ENCODE measurements around the gene AHSA1. TPM values are rescaled to one million over a fixed set of nuclear protein-coding genes. Genes with fewer than 3 reads are reported as not detected.

Gene AHSA1
- total and polyA plus RNA-seq, 2 experiments from 2014 or later, result 177 to 213 TPM

DNA sequence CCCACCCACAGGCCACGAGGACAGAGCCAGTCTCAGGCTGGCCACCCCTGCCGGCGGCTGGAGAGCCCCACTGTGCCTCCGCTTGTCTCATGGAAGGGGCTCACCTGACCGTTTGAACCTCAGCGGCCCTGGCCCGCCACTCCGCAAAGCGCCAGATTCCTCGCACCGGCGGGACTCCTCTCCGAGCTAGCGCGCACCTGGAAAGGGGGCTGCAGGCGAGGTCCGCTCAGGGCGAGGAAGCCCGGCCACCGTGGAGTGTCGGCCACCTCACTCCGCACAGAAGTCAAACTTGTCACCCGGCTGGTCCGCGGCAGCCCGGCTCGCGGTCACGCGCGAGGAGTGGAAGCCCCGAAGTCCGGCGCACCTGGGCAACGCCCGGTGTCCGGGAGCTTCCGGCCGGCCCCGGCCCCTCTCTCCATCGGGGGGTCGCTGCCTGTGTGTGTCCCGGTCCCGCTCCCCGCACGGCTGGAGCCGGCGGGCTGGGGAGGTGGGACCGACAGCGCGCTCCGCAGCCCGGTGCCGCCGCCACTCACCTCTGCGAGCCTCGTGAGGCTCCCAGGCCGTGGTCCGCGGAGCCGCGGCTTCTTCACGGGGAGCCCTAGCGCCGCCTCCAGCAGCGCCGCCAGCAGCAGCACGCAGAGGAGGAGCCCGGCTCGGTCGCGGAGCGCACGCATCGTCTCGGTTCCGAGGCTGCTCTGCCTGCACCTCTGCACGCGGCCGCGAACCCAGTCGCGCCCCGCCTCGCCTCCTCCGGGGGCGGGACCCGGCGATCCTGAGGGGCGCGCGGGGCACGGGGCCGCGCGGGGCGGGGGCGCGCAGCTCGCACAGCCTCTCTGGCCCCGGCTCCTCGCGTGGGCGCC lies 40.5 kb downstream of the AHSA1 start, which contains the start of gene ISM2:
TSS of gene ISM2 (minus strand) at position 697 of the 860 bp plus-strand sequence. CDS start at position 674, 23 bp downstream.
- H3K9me2 ChIP-seq (ENCODE audit: insufficient read depth), result no peaks in the 10 kb centered on the region
- peaks cover 3% of the 10 kb centered on the region; the same call in 1 of the 3 replicates for H3K36me3 Mint-ChIP-seq (ENCODE audit: low read depth)
- ATAC-seq (peak; percentile 85), DNase-seq (ENCODE audit: low spot score) (peak; percentile 78)
- peak within 1 kb of the TSS; percentile 85 for H3K4me2 ChIP-seq
- peaks cover 5% of the 10 kb centered on the region; the same call in 2 of the 3 replicates for H3K9me3 Mint-ChIP-seq
- H3K27ac ChIP-seq (ENCODE audit: low read depth), result no peak within 1 kb of the TSS
- H3K27ac Mint-ChIP-seq, result no peak within 1 kb of the TSS
- H3K79me2 ChIP-seq (replicated peaks; ENCODE audit: insufficient read depth), result no peaks in the 10 kb centered on the region
- no peak for TF ChIP-seq STAT1 (IDR thresholded peaks at IDR 0.05; ENCODE audit: unreplicated experiment)
- TF ChIP-seq EZH2 (IDR thresholded peaks at IDR 0.05; ENCODE audit: low read depth, unreplicated experiment), result peak; percentile 55
- TF ChIP-seq, protein P1, sequence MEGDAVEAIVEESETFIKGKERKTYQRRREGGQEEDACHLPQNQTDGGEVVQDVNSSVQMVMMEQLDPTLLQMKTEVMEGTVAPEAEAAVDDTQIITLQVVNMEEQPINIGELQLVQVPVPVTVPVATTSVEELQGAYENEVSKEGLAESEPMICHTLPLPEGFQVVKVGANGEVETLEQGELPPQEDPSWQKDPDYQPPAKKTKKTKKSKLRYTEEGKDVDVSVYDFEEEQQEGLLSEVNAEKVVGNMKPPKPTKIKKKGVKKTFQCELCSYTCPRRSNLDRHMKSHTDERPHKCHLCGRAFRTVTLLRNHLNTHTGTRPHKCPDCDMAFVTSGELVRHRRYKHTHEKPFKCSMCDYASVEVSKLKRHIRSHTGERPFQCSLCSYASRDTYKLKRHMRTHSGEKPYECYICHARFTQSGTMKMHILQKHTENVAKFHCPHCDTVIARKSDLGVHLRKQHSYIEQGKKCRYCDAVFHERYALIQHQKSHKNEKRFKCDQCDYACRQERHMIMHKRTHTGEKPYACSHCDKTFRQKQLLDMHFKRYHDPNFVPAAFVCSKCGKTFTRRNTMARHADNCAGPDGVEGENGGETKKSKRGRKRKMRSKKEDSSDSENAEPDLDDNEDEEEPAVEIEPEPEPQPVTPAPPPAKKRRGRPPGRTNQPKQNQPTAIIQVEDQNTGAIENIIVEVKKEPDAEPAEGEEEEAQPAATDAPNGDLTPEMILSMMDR (conservative IDR thresholded peaks at IDR 0.05; ENCODE audit: low read depth in 2 of 2), result no peak
- TF ChIP-seq ZNF114 (CRISPR knock-in tag; IDR thresholded peaks at IDR 0.05), result no peak
- no peak for TF ChIP-seq JUNB (IDR thresholded peaks at IDR 0.05; ENCODE audit: unreplicated experiment)
- TF ChIP-seq, protein P2, sequence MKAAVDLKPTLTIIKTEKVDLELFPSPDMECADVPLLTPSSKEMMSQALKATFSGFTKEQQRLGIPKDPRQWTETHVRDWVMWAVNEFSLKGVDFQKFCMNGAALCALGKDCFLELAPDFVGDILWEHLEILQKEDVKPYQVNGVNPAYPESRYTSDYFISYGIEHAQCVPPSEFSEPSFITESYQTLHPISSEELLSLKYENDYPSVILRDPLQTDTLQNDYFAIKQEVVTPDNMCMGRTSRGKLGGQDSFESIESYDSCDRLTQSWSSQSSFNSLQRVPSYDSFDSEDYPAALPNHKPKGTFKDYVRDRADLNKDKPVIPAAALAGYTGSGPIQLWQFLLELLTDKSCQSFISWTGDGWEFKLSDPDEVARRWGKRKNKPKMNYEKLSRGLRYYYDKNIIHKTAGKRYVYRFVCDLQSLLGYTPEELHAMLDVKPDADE (IDR thresholded peaks at IDR 0.05), result no peak
- peak within 1 kb of the TSS; percentile 97 for H2AFZ ChIP-seq
- peaks cover 53% of the 10 kb centered on the region for H3K27me3 ChIP-seq (ENCODE audit: insufficient read depth)
- 0 out of 2 replicates have a peak, but pooled peaks cover 5% of the 10 kb centered on the region for H3K4me1 ChIP-seq (ENCODE audit: insufficient read depth)
- H3K4me3 Mint-ChIP-seq, result peak within 1 kb of the TSS; percentile 71
- no peaks in the 10 kb centered on the region for H3F3A ChIP-seq (replicated peaks; ENCODE audit: low read depth)
- no peaks in the 10 kb centered on the region for H4K20me1 ChIP-seq (replicated peaks; ENCODE audit: insufficient read depth)
- H3K36me3 ChIP-seq (ENCODE audit: insufficient read depth), result no peaks in the 10 kb centered on the region; the same call in 1 of the 2 replicates
- H3K27me3 Mint-ChIP-seq (ENCODE audit: insufficient read depth, low read depth, poor library complexity), result peaks cover 51% of the 10 kb centered on the region
- peaks cover 5% of the 10 kb centered on the region; the same call in 2 of the 3 replicates for H3K4me1 Mint-ChIP-seq
- peak within 1 kb of the TSS; percentile 69 for H3K4me3 ChIP-seq

DNA sequence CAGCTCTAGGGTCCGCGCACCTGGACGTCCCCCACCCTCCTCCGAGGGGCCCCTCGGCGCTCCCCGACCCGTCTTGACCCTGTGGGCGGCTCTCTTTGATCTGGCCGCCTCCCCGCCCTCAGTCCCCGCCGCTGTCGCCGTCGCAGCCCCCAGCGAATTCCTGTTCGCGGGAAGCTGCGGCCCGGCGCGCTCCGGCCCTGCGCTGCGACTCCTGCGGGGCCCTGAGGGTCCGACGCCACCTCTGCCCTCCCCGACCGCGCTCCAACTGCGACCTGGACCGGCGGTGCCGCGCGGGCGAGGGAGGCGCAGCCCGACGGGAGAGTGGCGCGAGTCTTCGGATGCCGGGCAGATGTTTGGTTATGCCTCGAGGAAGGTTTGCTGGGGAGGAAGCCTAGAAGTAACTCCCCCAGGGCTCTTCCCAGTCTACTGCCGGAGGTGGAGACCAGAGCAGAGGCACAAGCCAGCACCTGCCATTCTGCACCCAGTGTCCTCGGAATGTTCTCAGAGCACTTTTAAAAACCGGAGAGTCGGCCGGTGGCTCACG lies 41.2 kb downstream of the AHSA1 start:
- peak overlapping the region; percentile 85 for H3K4me2 ChIP-seq
- no peaks in the 10 kb centered on the region; the same call in 1 of the 2 replicates for H3K36me3 ChIP-seq (ENCODE audit: insufficient read depth)
- ATAC-seq (peak; percentile 63), DNase-seq (ENCODE audit: low spot score) (peak; percentile 62)
- H3K4me1 ChIP-seq (ENCODE audit: insufficient read depth), result 0 out of 2 replicates have a peak, but pooled peaks cover 5% of the 10 kb centered on the region
- H3F3A ChIP-seq (replicated peaks; ENCODE audit: low read depth), result no peaks in the 10 kb centered on the region
- Mint-ChIP-seq H3K36me3 (ENCODE audit: low read depth) (peaks cover 4% of the 10 kb centered on the region; the same call in 1 of the 3 replicates), H3K4me1 (peaks cover 5% of the 10 kb centered on the region; the same call in 2 of the 3 replicates), H3K9me3 (peaks cover 6% of the 10 kb centered on the region; the same call in 2 of the 3 replicates), H3K27ac (no peak overlapping the region), H3K27me3 (ENCODE audit: insufficient read depth, low read depth, poor library complexity) (peaks cover 51% of the 10 kb centered on the region), H3K4me3 (peak overlapping the region; percentile 71)
- no peak overlapping the region for H3K27ac ChIP-seq (ENCODE audit: low read depth)
- H4K20me1 ChIP-seq (replicated peaks; ENCODE audit: insufficient read depth), result no peaks in the 10 kb centered on the region
- peak overlapping the region; percentile 97 for H2AFZ ChIP-seq
- no peaks in the 10 kb centered on the region for H3K9me2 ChIP-seq (ENCODE audit: insufficient read depth)
- H3K79me2 ChIP-seq (replicated peaks; ENCODE audit: insufficient read depth), result no peaks in the 10 kb centered on the region
- H3K27me3 ChIP-seq (ENCODE audit: insufficient read depth), result peaks cover 53% of the 10 kb centered on the region
- peak overlapping the region; percentile 69 for H3K4me3 ChIP-seq
- TF ChIP-seq EZH2 (IDR thresholded peaks at IDR 0.05; ENCODE audit: low read depth, unreplicated experiment) (peak; percentile 63), STAT1 (IDR thresholded peaks at IDR 0.05; ENCODE audit: unreplicated experiment) (no peak), JUNB (IDR thresholded peaks at IDR 0.05; ENCODE audit: unreplicated experiment) (no peak), POLR2AphosphoS5 (IDR thresholded peaks at IDR 0.05; ENCODE audit: low read depth) (no peak), ZNF114 (CRISPR knock-in tag; IDR thresholded peaks at IDR 0.05) (no peak)
